AG10803 (cell line): ENCODE measurements around the gene FAM20A.
"Not testable (repeated sequence)": the region's sequence is repeated elsewhere in the genome, so short reads cannot be mapped to it uniquely, and the experiment has no call there.

Source experiments
- DNase-seq: peaks from one replicate; pipeline ENCODE4 v3.0.0; 2010; ENCODE audit warnings: low read depth
- H3K4me3 ChIP-seq: 2 replicates; pipeline ENCODE4 v1.5.1; 2011; ENCODE audit warnings: mild to moderate bottlenecking, low read length, control low read depth
- TF ChIP-seq, protein P1 (sequence below): conservative IDR thresholded peaks from 2 replicates; pipeline ENCODE4 v1.5.1; 2011; ENCODE audit warnings: mild to moderate bottlenecking, low read length, control low read depth, inconsistent platforms

Gene FAM20A

DNA sequence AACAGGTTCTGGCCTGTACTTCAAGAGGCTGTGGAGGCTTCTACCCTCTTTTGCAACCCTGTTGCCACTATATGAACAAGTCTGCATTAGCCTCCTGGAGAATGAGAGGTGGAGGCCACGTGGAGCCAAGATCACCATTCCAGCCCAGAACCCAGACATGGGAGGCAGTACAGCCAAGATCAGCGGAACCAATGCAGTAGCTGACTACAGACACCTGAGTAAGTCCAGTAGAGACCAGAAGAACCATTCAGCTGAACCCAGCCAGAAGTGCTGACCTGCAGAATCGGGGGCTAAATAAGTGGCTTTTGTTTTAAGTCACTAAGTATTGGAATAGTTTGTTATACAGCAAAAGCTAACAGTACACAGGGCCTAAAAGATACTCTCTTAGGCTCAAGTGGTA, 12.1 kb downstream of the FAM20A start:
- DNase-seq, result no peak
- TF ChIP-seq, protein P1, sequence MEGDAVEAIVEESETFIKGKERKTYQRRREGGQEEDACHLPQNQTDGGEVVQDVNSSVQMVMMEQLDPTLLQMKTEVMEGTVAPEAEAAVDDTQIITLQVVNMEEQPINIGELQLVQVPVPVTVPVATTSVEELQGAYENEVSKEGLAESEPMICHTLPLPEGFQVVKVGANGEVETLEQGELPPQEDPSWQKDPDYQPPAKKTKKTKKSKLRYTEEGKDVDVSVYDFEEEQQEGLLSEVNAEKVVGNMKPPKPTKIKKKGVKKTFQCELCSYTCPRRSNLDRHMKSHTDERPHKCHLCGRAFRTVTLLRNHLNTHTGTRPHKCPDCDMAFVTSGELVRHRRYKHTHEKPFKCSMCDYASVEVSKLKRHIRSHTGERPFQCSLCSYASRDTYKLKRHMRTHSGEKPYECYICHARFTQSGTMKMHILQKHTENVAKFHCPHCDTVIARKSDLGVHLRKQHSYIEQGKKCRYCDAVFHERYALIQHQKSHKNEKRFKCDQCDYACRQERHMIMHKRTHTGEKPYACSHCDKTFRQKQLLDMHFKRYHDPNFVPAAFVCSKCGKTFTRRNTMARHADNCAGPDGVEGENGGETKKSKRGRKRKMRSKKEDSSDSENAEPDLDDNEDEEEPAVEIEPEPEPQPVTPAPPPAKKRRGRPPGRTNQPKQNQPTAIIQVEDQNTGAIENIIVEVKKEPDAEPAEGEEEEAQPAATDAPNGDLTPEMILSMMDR, result no peak
- no peak overlapping the region for H3K4me3 ChIP-seq

DNA sequence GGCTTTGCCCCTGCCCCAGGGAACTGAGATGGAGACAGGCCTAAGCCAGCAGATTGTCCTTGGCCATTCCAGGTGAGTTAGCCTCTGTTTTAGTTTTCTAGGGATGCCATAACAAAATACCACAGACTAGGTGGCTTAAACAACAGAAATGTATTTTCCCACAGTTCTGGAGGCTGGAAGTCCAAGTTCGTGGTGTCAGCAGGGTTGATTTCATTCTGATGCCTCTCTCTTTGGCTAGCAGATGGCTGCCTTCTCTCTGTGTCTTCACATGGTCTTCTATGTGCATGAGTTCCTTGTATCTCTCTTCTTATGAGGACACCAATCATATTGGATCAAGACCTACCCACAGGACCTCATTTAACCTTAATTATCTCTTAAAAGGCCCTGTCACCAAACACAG, 12.8 kb downstream of the FAM20A start:
- DNase-seq, result no peak
- no peak overlapping the region for H3K4me3 ChIP-seq
- TF ChIP-seq, protein P1, result no peak

DNA sequence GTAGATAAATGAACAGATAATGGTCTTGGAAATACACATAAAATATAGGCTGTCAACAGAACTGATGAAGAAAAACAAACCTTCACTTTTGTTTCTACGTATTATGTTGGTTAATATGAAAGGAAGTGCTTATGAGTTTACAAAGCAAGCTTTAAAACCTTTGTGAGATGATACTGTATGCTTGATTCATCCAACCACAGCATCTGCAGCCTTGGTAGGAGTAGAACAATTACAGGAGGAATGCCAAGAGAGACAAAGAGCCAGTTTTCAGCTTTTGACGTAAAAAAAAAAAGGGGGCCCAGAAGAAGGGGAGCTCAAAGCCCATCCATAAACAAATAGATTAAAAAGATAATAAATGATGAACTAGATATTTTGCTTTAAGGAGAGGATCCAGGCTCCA, 13.3 kb downstream of the FAM20A start:
- TF ChIP-seq, protein P1, result no peak
- DNase-seq, result peak; percentile 53
- no peak overlapping the region for H3K4me3 ChIP-seq

DNA sequence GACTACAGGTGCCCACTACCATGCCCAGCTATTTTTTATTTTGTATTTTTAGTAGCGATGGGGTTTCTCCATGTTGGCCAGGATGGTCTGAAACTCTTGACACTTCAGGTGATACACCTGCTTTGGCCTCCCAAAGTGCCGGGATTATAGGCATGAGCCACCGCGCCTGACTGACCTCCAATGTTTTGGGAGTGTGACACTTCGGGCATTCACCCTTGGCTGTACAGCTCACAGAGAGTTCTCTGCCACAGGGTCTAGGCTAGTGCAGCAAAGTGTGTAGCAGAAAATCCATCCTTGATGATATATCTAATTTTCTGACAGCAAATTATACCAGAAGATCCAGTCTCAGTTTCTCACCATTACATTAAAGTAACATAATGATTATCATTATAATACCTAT, 14.1 kb downstream of the FAM20A start:
- TF ChIP-seq, protein P1, result no peak
- DNase-seq, result no peak

DNA sequence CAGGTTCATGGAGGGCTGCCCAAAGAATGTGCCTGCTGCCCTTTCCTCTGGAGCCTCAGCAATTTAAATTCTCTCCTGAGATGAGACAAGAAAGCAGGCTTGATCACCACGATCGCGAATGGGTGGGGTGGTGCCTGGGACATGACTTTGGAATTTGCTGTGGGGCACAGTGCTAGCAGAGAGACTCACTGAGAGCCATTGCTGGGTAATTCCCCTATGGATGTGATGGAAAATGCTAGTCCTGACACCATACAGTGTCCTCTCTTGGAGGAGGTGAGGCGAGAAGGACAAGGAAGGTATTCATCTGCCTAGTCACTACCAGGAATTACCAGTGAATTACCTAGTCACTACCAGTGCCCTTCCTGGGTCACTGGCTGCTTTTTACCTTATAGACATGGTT, 15.5 kb downstream of the FAM20A start:
- TF ChIP-seq, protein P1, result no peak
- no peak overlapping the region for H3K4me3 ChIP-seq
- DNase-seq, result no peak

More for the DNA sequence above, 14.1 kb downstream of the FAM20A start:
- H3K4me3 ChIP-seq, result no peak overlapping the region

DNA sequence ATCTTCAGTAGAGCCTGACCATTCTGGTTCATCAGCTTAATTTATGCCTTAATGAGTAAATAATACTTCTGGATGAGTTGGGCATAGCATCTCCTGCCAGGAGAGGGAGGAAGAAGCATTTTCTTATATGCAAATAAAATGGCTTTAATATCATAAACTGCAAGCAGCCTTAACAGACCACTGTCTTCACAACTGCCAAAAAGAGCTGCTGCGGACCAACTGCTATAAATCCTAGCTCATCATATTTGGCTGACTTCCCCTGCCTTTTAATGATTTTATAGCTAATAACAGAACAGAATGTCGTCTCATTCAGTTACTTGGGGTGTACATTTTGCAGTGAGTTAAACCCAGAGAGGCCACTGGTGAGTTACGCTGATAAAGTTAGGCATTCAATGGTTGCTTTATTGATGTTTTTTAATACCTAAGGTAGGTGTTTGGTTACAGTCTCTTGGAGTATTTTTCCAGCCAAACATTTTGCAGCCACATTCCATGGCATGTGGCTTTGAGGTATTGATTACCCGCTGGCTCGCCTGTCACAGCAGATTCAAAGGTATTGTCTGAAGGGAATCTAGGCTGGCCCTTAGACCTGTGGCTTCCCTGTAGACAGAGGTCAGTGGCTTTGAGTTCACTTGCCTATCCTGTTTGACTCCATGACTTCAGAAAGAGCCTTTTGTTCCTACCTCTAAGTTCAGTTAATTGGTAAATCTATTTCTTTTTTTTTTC, 16.4 kb downstream of the FAM20A start:
- DNase-seq, result no peak

DNA sequence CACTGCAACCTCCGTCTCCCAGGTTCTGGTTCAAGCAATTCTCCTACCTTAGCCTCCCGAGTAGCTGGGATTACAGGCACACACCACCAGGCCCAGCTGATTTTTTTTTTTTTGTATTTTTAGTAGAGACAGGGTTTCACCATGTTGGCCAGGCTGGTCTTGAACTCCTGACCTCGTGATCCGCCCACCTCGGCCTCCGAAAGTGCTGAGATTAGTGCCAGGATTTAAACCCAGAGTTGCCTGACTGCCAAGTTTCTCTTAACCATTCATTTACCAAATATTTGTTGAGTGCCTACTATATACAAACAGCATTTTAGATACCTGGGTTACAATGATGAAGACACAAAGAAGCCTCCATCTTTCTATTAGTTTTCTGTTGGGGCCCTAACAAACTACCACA, 18.3 kb downstream of the FAM20A start:
- DNase-seq, H3K4me3 ChIP-seq: not testable (repeated sequence)

More for the DNA sequence above, 16.4 kb downstream of the FAM20A start:
- no peak overlapping the region for H3K4me3 ChIP-seq
- TF ChIP-seq, protein P1, result no peak
